Measurements from ENCODE around the gene LAMA3. TPM values are rescaled to one million over a fixed set of nuclear protein-coding genes. Genes with fewer than 3 reads are reported as not detected.

Gene LAMA3
- total and polyA plus RNA-seq, 10 of the 15 experiments (the other 5 are each of a cell fraction or from before 2014, with no cell fraction given): 0.37 to 6.5 (median 5.4) TPM

- Histone ChIP-seq H3K4me2 (ENCODE audit: control insufficient read depth, insufficient read depth) (no peak overlapping the region), H3K9me3 (replicated peaks; ENCODE audit: control insufficient read depth, insufficient read depth, low read length) (peaks cover 1% of the 10 kb centered on the region; the same call in 2 of the 3 replicates), H3K27me3 (replicated peaks in 1 of 2; ENCODE audit: control insufficient read depth in 2 of 2, insufficient read depth in 2 of 2, low read length in 1 of 2) (no peaks in the 10 kb centered on the region; a peak in 1 of 4 replicates), H3K27ac (ENCODE audit: control insufficient read depth, insufficient read depth) (no peak overlapping the region), H3K36me3 (ENCODE audit: control insufficient read depth in 2 of 2, insufficient read depth in 2 of 2, low read length in 1 of 2) (no peaks in the 10 kb centered on the region), H4K20me1 (ENCODE audit: control insufficient read depth, insufficient read depth) (no peaks in the 10 kb centered on the region), H3K4me1 (ENCODE audit: control insufficient read depth, insufficient read depth, low read length) (peaks cover 16% of the 10 kb centered on the region), H3K9ac (ENCODE audit: control insufficient read depth, insufficient read depth, low read length) (no peak overlapping the region), H2AFZ (ENCODE audit: control insufficient read depth, low read depth, low read length) (no peak overlapping the region), H3K4me3 (no peak overlapping the region), H3K79me2 (ENCODE audit: control insufficient read depth, insufficient read depth, low read length) (no peaks in the 10 kb centered on the region)
- ATAC-seq (no peak), DNase-seq (ENCODE audit: low read depth, low spot score) (no peak), FAIRE-seq (no peak)
- ChIA-PET SMC1A (ENCODE audit: uncharacterized antibody, unreplicated experiment) (interaction anchor here (0.5 to 1.5 kb wide), 2 partner anchors 21 to 35 kb away, joined by 3 to 5 read pairs; no protein-coding TSS in a partner anchor), RAD21 (ENCODE audit: unreplicated experiment) (no interaction called here), CTCF (no interaction called here), POLR2A (no interaction called here)
- in situ Hi-C loops (cut with MboI): no loop called here
- intact Hi-C loops (cut with micrococcal nuclease; ENCODE audit: unreplicated experiment): no loop called here
- TF ChIP-seq FOXM1 (IDR thresholded peaks at IDR 0.05; ENCODE audit: low read depth, low read length): no peak
- TF ChIP-seq EED (IDR thresholded peaks at IDR 0.05; ENCODE audit: low read depth): 0 out of 2 replicates have a peak, but pooled peaks have one; percentile 4
- no peak for TF ChIP-seq MXI1 (IDR thresholded peaks at IDR 0.05; ENCODE audit: low read depth, low read length)
- no peak for TF ChIP-seq POU2F2 (IDR thresholded peaks at IDR 0.05; ENCODE audit: borderline replicate concordance, low read depth, low read length)
- TF ChIP-seq CHD4 (IDR thresholded peaks at IDR 0.05): no peak
- TF ChIP-seq RFX5 (IDR thresholded peaks at IDR 0.05; ENCODE audit: low read depth, low read length): no peak
- 16% methylated on average over 5 of the region's 5 CpGs for WGBS (ENCODE audit: insufficient coverage, insufficient replicate concordance, low lambda C conversion rate, missing lambda C conversion rate)
- no TSS peak for BruUV-seq (replicated peaks)
These were observed 49.3 kb downstream of the LAMA3 start for GRCh38 chr18:23738575-23738974.

- H3K4me3 ChIP-seq: no peak overlapping the region
- RAD21 ChIA-PET (ENCODE audit: unreplicated experiment): no interaction called here
- ATAC-seq (no peak; the same call in 2 of the 3 replicates), FAIRE-seq (peak; percentile 61), DNase-seq (ENCODE audit: low read depth, low spot score) (no peak)
- no peaks in the 10 kb centered on the region; the same call in 2 of the 3 replicates for H3K9me3 ChIP-seq (replicated peaks; ENCODE audit: control insufficient read depth, insufficient read depth, low read length)
- H2AFZ ChIP-seq (ENCODE audit: control insufficient read depth, low read depth, low read length): no peak overlapping the region
- SMC1A ChIA-PET (ENCODE audit: uncharacterized antibody, unreplicated experiment): interaction anchor here (0.7 kb wide), 1 partner anchor 9 kb away, joined by 3 read pairs; no protein-coding TSS in a partner anchor
- no peak overlapping the region; the same call in 1 of the 2 replicates for H3K9ac ChIP-seq (ENCODE audit: control insufficient read depth, insufficient read depth, low read length)
- in situ Hi-C loops (cut with MboI): no loop called here
- intact Hi-C loops (cut with micrococcal nuclease; ENCODE audit: unreplicated experiment): no loop called here
- H3K4me1 ChIP-seq (ENCODE audit: control insufficient read depth, insufficient read depth, low read length): peaks cover 16% of the 10 kb centered on the region
- POLR2A ChIA-PET: no interaction called here
- no peaks in the 10 kb centered on the region for H3K79me2 ChIP-seq (ENCODE audit: control insufficient read depth, insufficient read depth, low read length)
- BruUV-seq (replicated peaks): no TSS peak
- H3K36me3 ChIP-seq (ENCODE audit: control insufficient read depth in 2 of 2, insufficient read depth in 2 of 2, low read length in 1 of 2): no peaks in the 10 kb centered on the region
- CTCF ChIA-PET: no interaction called here
- H4K20me1 ChIP-seq (ENCODE audit: control insufficient read depth, insufficient read depth): no peaks in the 10 kb centered on the region
- H3K4me2 ChIP-seq (ENCODE audit: control insufficient read depth, insufficient read depth): no peak overlapping the region; the same call in 1 of the 2 replicates
- no peaks in the 10 kb centered on the region; a peak in 1 of 4 replicates for H3K27me3 ChIP-seq (replicated peaks in 1 of 2; ENCODE audit: control insufficient read depth in 2 of 2, insufficient read depth in 2 of 2, low read length in 1 of 2)
- no peak overlapping the region for H3K27ac ChIP-seq (ENCODE audit: control insufficient read depth, insufficient read depth)
- 24% methylated on average over 4 of the region's 4 CpGs for WGBS (ENCODE audit: insufficient coverage, insufficient replicate concordance, low lambda C conversion rate, missing lambda C conversion rate)
- no peak for TF ChIP-seq NFYA (IDR thresholded peaks at IDR 0.05; ENCODE audit: borderline replicate concordance, low read depth, low read length)
- TF ChIP-seq ETV6 (conservative IDR thresholded peaks at IDR 0.05 in 1 of 2, IDR thresholded peaks at IDR 0.05 in 1 of 2; ENCODE audit: borderline replicate concordance in 1 of 2, low read depth in 1 of 2): no peak
- no peak for TF ChIP-seq YBX1 (IDR thresholded peaks at IDR 0.05)
- TF ChIP-seq BMI1 (IDR thresholded peaks at IDR 0.05; ENCODE audit: borderline replicate concordance): no peak
- no peak for TF ChIP-seq IKZF2 (IDR thresholded peaks at IDR 0.05)
- no peak for TF ChIP-seq POLR2AphosphoS2 (IDR thresholded peaks at IDR 0.05; ENCODE audit: low read depth, low read length)
- no peak for TF ChIP-seq JUND (IDR thresholded peaks at IDR 0.05; ENCODE audit: low read depth, low read length)
- no peak for TF ChIP-seq REST (IDR thresholded peaks at IDR 0.05; ENCODE audit: low read depth, low read length)
- no peak for TF ChIP-seq WRNIP1 (IDR thresholded peaks at IDR 0.05; ENCODE audit: borderline replicate concordance, low read depth, low read length)
These were observed 51.0 kb downstream of the LAMA3 start for GRCh38 chr18:23740105-23740830.

All from GM12878 (cell line).